Sigmoid colon (tissue), 4 donors: ENCODE results near the gene DHDH.

Source experiments
- CTCF ChIP-seq, 4 experiments: fragments of 450-650 bp in 3 of 4; fragments of 200-600 bp in 1 of 4; IDR thresholded peaks; one replicate each; pipeline ENCODE4 v1.5.1; 2016 to 2019; ENCODE audit warnings: antibody characterized with exemption in 4 of 4, mild to moderate bottlenecking in 3 of 4, moderate library complexity in 2 of 4
- POLR2A ChIP-seq, 2 donors: fragments of 450-650 bp; IDR thresholded peaks; one replicate each; pipeline ENCODE4 v1.6.1; 2016; ENCODE audit warnings: antibody characterized with exemption in 2 of 2, mild to moderate bottlenecking in 2 of 2, moderate library complexity in 2 of 2
- POLR2AphosphoS5 ChIP-seq, 4 donors: sonication (generic); formaldehyde crosslinking; IDR thresholded peaks; one replicate each; pipeline ENCODE4 v1.6.1; 2017; ENCODE audit warnings: antibody characterized with exemption in 4 of 4

GRCh38 chr19:48962849-48963165, 29.3 kb downstream of the DHDH start:
- TF ChIP-seq CTCF (IDR thresholded peaks at IDR 0.05) (no peak), POLR2AphosphoS5 (IDR thresholded peaks at IDR 0.05) (no peak), POLR2A (IDR thresholded peaks at IDR 0.05) (no peak)
